Measurements from ENCODE around the gene DNAH12. TPM values are rescaled to one million over a fixed set of nuclear protein-coding genes. Genes with fewer than 3 reads are reported as not detected.
A peak's percentile ranks its signal among the peaks of the same experiment; 100 is the strongest.
"Not testable (repeated sequence)": the region's sequence is repeated elsewhere in the genome, so short reads cannot be mapped to it uniquely, and the experiment has no call there.

DNAH12 gene
- total RNA-seq, 1 donor from 2014 or later, result 0.17 TPM

GRCh38 chr3:57538465-57538864 is 5.7 kb downstream of the DNAH12 start:
- DNase-seq, result no peak

- no peak for DNase-seq
Measured at GRCh38 chr3:57530071-57530608, 14.0 kb downstream of the DNAH12 start.

- peak; percentile 40 for DNase-seq
Measured at GRCh38 chr3:57518276-57518915, 25.7 kb downstream of the DNAH12 start.

- DNase-seq, result peak; percentile 7
Measured at GRCh38 chr3:57512166-57512565, 32.0 kb downstream of the DNAH12 start.

GRCh38 chr3:57505901-57506300 is 38.2 kb downstream of the DNAH12 start:
- DNase-seq, result no peak

GRCh38 chr3:57500506-57500905 is 43.6 kb downstream of the DNAH12 start:
- no peak for DNase-seq

- DNase-seq, result no peak
Measured at GRCh38 chr3:57497904-57498303, 46.2 kb downstream of the DNAH12 start.

- no peak for DNase-seq
Measured at GRCh38 chr3:57484563-57484962, 59.6 kb downstream of the DNAH12 start.

- DNase-seq, result not testable (repeated sequence)
Measured at GRCh38 chr3:57477193-57477592, 67.0 kb downstream of the DNAH12 start.

GRCh38 chr3:57464801-57465200 is 79.3 kb downstream of the DNAH12 start:
- DNase-seq, result peak; percentile 16

- peak; percentile 39 for DNase-seq
Measured at GRCh38 chr3:57464011-57464410, 80.1 kb downstream of the DNAH12 start.

GRCh38 chr3:57451150-57451846 is 92.8 kb downstream of the DNAH12 start:
- no peak for DNase-seq

- not testable (repeated sequence) for DNase-seq
Measured at GRCh38 chr3:57449276-57449847, 94.8 kb downstream of the DNAH12 start.

GRCh38 chr3:57448489-57448888 is 95.7 kb downstream of the DNAH12 start:
- not testable (repeated sequence) for DNase-seq

GRCh38 chr3:57446318-57446841 is 97.8 kb downstream of the DNAH12 start:
- no peak for DNase-seq

GRCh38 chr3:57444469-57444868 is 99.7 kb downstream of the DNAH12 start:
- DNase-seq, result peak; percentile 37

GRCh38 chr3:57440144-57440543 is 104.0 kb downstream of the DNAH12 start:
- not testable (repeated sequence) for DNase-seq

GRCh38 chr3:57438460-57438859 is 105.7 kb downstream of the DNAH12 start:
- not testable (repeated sequence) for DNase-seq

GRCh38 chr3:57436195-57436761 is 107.9 kb downstream of the DNAH12 start:
- no peak for DNase-seq

- peak; percentile 61 for DNase-seq
Measured at GRCh38 chr3:57434041-57434440, 110.1 kb downstream of the DNAH12 start.

GRCh38 chr3:57423335-57423734 is 120.8 kb downstream of the DNAH12 start:
- no peak for DNase-seq

- DNase-seq, result no peak
Measured at GRCh38 chr3:57421336-57421735, 122.8 kb downstream of the DNAH12 start.

GRCh38 chr3:57420001-57420400 is 124.1 kb downstream of the DNAH12 start:
- no peak for DNase-seq
